SK-N-SH (cell line): ENCODE results near the gene PLEKHD1. TPM values are rescaled to one million over a fixed set of nuclear protein-coding genes. Genes with fewer than 3 reads are reported as not detected.

Experiments
- CTCF ChIA-PET: fragments of 300-600, 350-600 bp; formaldehyde crosslinking; extraction: SDS; loops from one replicate; lab custom pipeline; 2021; lab: Yijun Ruan, JAX
- POLR2A ChIA-PET: fragments of 350-600 bp; sonication (Branson Sonifier 250); formaldehyde crosslinking; extraction: SDS; loops from one replicate; lab custom pipeline; 2020; ENCODE audit warnings: antibody characterized with exemption, inconsistent platforms; lab: Yijun Ruan, JAX
- DNase-seq: peaks from one replicate; pipeline ENCODE4 v3.0.0; 2012
- H2AFZ ChIP-seq: fragments of 200-600 bp; sonication (generic); 2 replicates; pipeline ENCODE4 v1.8.1; 2016; ENCODE audit warnings: antibody characterized with exemption, mild to moderate bottlenecking, low read depth
- H3F3A ChIP-seq: fragments of 200-600 bp; sonication (generic); replicated peaks from 2 replicates; pipeline ENCODE3; 2016; ENCODE audit warnings: antibody characterized with exemption, mild to moderate bottlenecking; ENCODE audit not compliant: insufficient read depth
- H3K27ac ChIP-seq, 2 experiments: fragments of 200-500 bp in 1 of 2; fragments of 200-600 bp in 1 of 2; sonication (Bioruptor generic) in 1 of 2; sonication (generic), shearing (Covaris generic) in 1 of 2; 2 replicates each; pipeline versions ENCODE4 v1.5.1 to v1.6.1; 2014 to 2016; ENCODE audit warnings: low read depth in 2 of 2, inconsistent platforms in 1 of 2, low read length in 1 of 2, mild to moderate bottlenecking in 1 of 2, mixed read lengths in 1 of 2
- H3K27me3 ChIP-seq: fragments of 200-600 bp; sonication (generic), shearing (Covaris generic); 2 replicates; pipeline ENCODE4 v1.6.1; 2016; ENCODE audit warnings: mixed run types; ENCODE audit not compliant: insufficient read depth
- H3K36me3 ChIP-seq, 2 experiments: fragments of 200-500 bp in 1 of 2; fragments of 200-600 bp in 1 of 2; sonication (Bioruptor generic) in 1 of 2; sonication (generic) in 1 of 2; replicated peaks in 1 of 2; 2 replicates each; pipeline versions ENCODE3 to v1.5.1; 2014 to 2016; ENCODE audit warnings: low read length in 1 of 2, mild to moderate bottlenecking in 1 of 2; ENCODE audit not compliant: insufficient read depth in 2 of 2, control insufficient read depth in 1 of 2
- H3K4me1 ChIP-seq, 2 experiments: fragments of 200-500 bp in 1 of 2; fragments of 200-600 bp in 1 of 2; sonication (Bioruptor generic) in 1 of 2; sonication (generic), shearing (Covaris generic) in 1 of 2; 2 replicates each; pipeline versions ENCODE4 v1.5.1 to v1.6.1; 2014 to 2016; ENCODE audit warnings: low read depth in 1 of 2, low read length in 1 of 2, mixed run types in 1 of 2; ENCODE audit not compliant: insufficient read depth in 2 of 2, control insufficient read depth in 1 of 2
- H3K4me2 ChIP-seq: fragments of 200-600 bp; sonication (generic), shearing (Covaris generic); 2 replicates; pipeline ENCODE4 v1.6.1; 2017; ENCODE audit warnings: mixed run types
- H3K4me3 ChIP-seq, 2 experiments: fragments of 200-500 bp in 1 of 2; fragments of 200-600 bp in 1 of 2; sonication (Bioruptor generic) in 1 of 2; sonication (generic), shearing (Covaris generic) in 1 of 2; 2 replicates each; pipeline versions ENCODE4 v1.5.1 to v1.8.1; 2014 to 2016; ENCODE audit warnings: low read depth in 2 of 2, inconsistent platforms in 1 of 2, low read length in 1 of 2, mild to moderate bottlenecking in 1 of 2, mixed read lengths in 1 of 2, moderate library complexity in 1 of 2
- H3K79me2 ChIP-seq: fragments of 200-600 bp; sonication (generic); 2 replicates; pipeline ENCODE4 v1.8.1; 2017; ENCODE audit warnings: mild to moderate bottlenecking; ENCODE audit not compliant: insufficient read depth
- H3K9ac ChIP-seq: fragments of 200-600 bp; sonication (generic); 2 replicates; pipeline ENCODE4 v1.6.1; 2017; ENCODE audit warnings: mixed run types
- H3K9me2 ChIP-seq: fragments of 200-600 bp; sonication (generic); 2 replicates; pipeline ENCODE4 v1.6.1; 2017; ENCODE audit warnings: mixed run types
- H3K9me3 ChIP-seq: fragments of 200-600 bp; sonication (generic); 2 replicates; pipeline ENCODE4 v1.6.1; 2017; ENCODE audit warnings: mixed run types, mild to moderate bottlenecking, moderate library complexity
- H4K20me1 ChIP-seq: fragments of 200-600 bp; sonication (generic); 2 replicates; pipeline ENCODE4 v1.6.1; 2017; ENCODE audit warnings: mild to moderate bottlenecking, mixed run types; ENCODE audit not compliant: insufficient read depth
- CTCF ChIP-seq: fragments of 200-600 bp; sonication (generic); IDR thresholded peaks from 2 replicates; pipeline ENCODE4 v1.6.1; 2017; ENCODE audit warnings: antibody characterized with exemption, mild to moderate bottlenecking, moderate library complexity
- EZH2phosphoT487 ChIP-seq: fragments of 200-600 bp; sonication (generic); IDR thresholded peaks from 2 replicates; pipeline ENCODE4 v1.6.1; 2017; ENCODE audit warnings: low read depth, mixed run types, mild to moderate bottlenecking, antibody characterized with exemption, moderate library complexity, borderline replicate concordance
- FOSL2 ChIP-seq: IDR thresholded peaks from 2 replicates; pipeline ENCODE4 v1.4.0; 2012; ENCODE audit warnings: low read depth, mild to moderate bottlenecking, moderate library complexity, borderline replicate concordance
- FOXJ3 ChIP-seq: sonication (generic); formaldehyde crosslinking; IDR thresholded peaks from 2 replicates; pipeline ENCODE4 v1.5.1; 2020; ENCODE audit warnings: mild to moderate bottlenecking, missing genetic modification reagents
- GATA2 ChIP-seq: sonication (generic); formaldehyde crosslinking; IDR thresholded peaks from 2 replicates; pipeline ENCODE4 v1.5.0; 2020; ENCODE audit warnings: mild to moderate bottlenecking, missing genetic modification reagents
- JUND ChIP-seq: IDR thresholded peaks from 2 replicates; pipeline ENCODE4 v1.4.0; 2012
- NFIC ChIP-seq: IDR thresholded peaks from 2 replicates; pipeline ENCODE4 v1.4.0; 2012; ENCODE audit warnings: borderline replicate concordance
- PBX3 ChIP-seq: IDR thresholded peaks from 2 replicates; pipeline ENCODE4; 2012
- POLR2AphosphoS5 ChIP-seq: IDR thresholded peaks from 2 replicates; pipeline ENCODE4 v1.6.1; 2012; ENCODE audit warnings: low read depth, low read length
- SIN3A ChIP-seq: IDR thresholded peaks from 2 replicates; pipeline ENCODE4 v1.6.1; 2012; ENCODE audit warnings: low read depth, mild to moderate bottlenecking, low read length, moderate library complexity, borderline replicate concordance
- WGBS: methylation state at CpG from one replicate; pipeline ENCODE4 v1.1.6; 2017; ENCODE audit warnings: low lambda C conversion rate; 5-methylcytosine and 5-hydroxymethylcytosine counted together
- polyA plus RNA-seq, 3 experiments: library from polyadenylated mRNA; depleted of rRNA; stranded (reverse); fragments of >200 nt; gene quantifications; 2 replicates each; pipeline ENCODE4 v1.2.3, GENCODE V29; 2012

Gene PLEKHD1
- polyA plus RNA-seq, 1 of the 3 experiments (the other 2 are of a cell fraction): 0.05 TPM

- WGBS: 54% methylated on average over 52 of the region's 112 CpGs
- Histone ChIP-seq H2AFZ (no peak overlapping the region), H3K36me3 (no peaks in the 10 kb centered on the region), H3F3A (no peaks in the 10 kb centered on the region), H3K9me2 (no peaks in the 10 kb centered on the region), H3K4me2 (peak overlapping the region; percentile 67; the same call in 1 of the 2 replicates), H3K9me3 (no peaks in the 10 kb centered on the region), H3K4me1 (peaks cover 0 to 2% of the 10 kb centered on the region in 2 experiments; a peak in 1 of 4 replicates), H3K4me3 (peak overlapping the region; percentile 31 to 32; a peak in 3 of 4 replicates), H4K20me1 (no peaks in the 10 kb centered on the region), H3K27ac (no peak overlapping the region), H3K27me3 (peaks cover 30% of the 10 kb centered on the region), H3K9ac (no peak overlapping the region), H3K79me2 (no peaks in the 10 kb centered on the region)
- DNase-seq: peak; percentile 84
- TF ChIP-seq CTCF (no peak), FOXJ3 (no peak), SIN3A (no peak), JUND (no peak), NFIC (no peak), GATA2 (CRISPR knock-in tag) (no peak), FOSL2 (no peak), EZH2phosphoT487 (no peak)
- POLR2A ChIA-PET: interaction anchor here (1.3 kb wide), 1 partner anchor 12 kb away, joined by 4 read pairs; no protein-coding TSS in a partner anchor
- CTCF ChIA-PET: interaction anchor here (0.9 to 12.6 kb wide), 15 partner anchors 8 to 343 kb away, joined by 3 to 368 read pairs (median 4); no protein-coding TSS in a partner anchor
These were observed 87.7 kb downstream of the PLEKHD1 start for GRCh38 chr14:69572030-69572840.

GRCh38 chr14:69572841-69573135 is 88.3 kb downstream of the PLEKHD1 start:
- CTCF ChIA-PET: interaction anchor here (1.3 to 12.6 kb wide), 11 partner anchors 7 to 343 kb away, joined by 3 to 368 read pairs (median 13); no protein-coding TSS in a partner anchor
- H4K20me1 ChIP-seq: no peaks in the 10 kb centered on the region
- no peak for DNase-seq
- WGBS: 79% methylated on average over 25 of the region's 40 CpGs
- H3K36me3 ChIP-seq: no peaks in the 10 kb centered on the region
- no peak overlapping the region for H3K9ac ChIP-seq
- POLR2A ChIA-PET: no interaction called here
- H3K4me3 ChIP-seq: no peak overlapping the region
- no peaks in the 10 kb centered on the region for H3F3A ChIP-seq
- no peak overlapping the region for H3K4me2 ChIP-seq
- H3K9me3 ChIP-seq: no peaks in the 10 kb centered on the region
- no peaks in the 10 kb centered on the region for H3K79me2 ChIP-seq
- H3K9me2 ChIP-seq: no peaks in the 10 kb centered on the region
- TF ChIP-seq FOSL2 (no peak), POLR2AphosphoS5 (no peak), PBX3 (no peak), JUND (no peak), CTCF (no peak)
- H3K4me1 ChIP-seq: peaks cover 0 to 2% of the 10 kb centered on the region in 2 experiments; a peak in 1 of 4 replicates
- H3K27me3 ChIP-seq: peaks cover 28% of the 10 kb centered on the region
- H3K27ac ChIP-seq: no peak overlapping the region
- H2AFZ ChIP-seq: no peak overlapping the region
